HG02973 (cell line): Measurements from ENCODE around the gene TCERG1L.
"Not testable (repeated sequence)": the region's sequence is repeated elsewhere in the genome, so short reads cannot be mapped to it uniquely, and the experiment has no call there.

Source experiments
- ATAC-seq: cut with Tn5 transposase; IDR thresholded peaks from one replicate; pipeline ENCODE4 v1.9.1; 2021; ENCODE audit warnings: moderate library complexity; ENCODE audit not compliant: unreplicated experiment

The TCERG1L gene

DNA sequence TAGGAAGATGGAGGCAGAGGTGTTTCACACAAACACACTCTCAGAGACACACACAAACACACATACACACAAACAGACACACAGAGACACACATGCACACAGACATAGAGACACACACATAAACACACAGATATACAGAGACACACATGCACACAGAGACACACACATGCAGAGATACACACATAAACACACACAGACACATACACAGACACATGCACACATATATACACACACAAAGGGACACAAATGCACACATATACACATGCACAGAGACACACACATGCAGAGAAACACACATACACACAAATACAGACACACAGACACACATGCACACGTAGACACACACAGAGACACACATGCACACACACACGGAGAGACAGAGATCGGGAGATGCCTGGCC lies 163.3 kb downstream of the TCERG1L start:
- ATAC-seq, result no peak

DNA sequence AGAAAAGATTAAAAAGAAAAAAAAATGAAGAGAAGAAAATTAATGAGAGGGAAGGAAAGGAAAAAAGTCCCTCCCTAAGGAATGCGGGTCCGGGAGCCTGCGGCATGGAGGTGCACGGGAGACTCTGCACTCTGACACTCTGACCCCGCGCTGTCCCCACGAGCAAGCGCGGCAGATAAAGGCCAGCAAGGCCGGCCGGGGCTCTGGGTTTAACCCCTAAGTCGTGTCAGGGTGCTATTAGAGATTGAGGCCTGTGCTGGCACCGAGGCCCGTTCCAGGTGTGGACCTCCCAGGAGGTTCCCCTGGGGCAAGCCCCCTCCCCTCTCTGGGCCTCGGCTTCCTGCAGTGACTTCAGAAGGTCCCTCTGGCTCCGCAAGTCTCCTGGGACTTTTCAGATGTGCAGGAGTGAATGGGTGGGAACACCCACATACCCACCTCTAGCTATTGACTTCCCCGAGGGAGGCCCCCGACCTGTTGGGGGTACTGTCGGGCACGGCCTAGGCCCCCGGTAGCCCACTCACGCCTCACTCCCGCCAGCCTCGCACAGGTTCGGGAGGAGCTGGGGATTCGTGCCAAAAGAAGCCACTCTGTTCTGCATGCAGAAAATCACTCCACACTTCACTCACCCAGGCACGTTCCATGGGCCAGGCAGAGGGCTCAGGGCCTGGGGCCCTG lies 164.1 kb downstream of the TCERG1L start:
- ATAC-seq, result no peak

DNA sequence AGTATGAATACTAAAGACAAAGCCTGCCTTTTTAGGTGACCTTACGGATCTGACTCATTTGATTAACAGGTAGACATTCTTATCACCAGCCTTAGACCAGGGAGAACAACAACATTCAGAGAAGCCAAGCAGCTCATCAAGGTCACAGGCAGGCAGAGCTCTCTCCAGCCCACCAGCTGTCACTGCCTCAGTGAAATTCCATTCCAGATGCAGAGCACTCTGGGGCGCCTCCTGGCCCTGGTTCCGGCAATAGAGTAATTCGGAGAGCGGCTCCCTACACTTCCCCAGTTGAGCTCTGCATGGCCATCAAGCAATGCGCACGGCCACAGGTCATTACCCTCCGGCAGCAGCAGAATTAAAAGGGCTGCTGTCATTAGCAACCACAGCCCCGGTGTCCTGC lies 164.7 kb downstream of the TCERG1L start:
- ATAC-seq, result no peak

DNA sequence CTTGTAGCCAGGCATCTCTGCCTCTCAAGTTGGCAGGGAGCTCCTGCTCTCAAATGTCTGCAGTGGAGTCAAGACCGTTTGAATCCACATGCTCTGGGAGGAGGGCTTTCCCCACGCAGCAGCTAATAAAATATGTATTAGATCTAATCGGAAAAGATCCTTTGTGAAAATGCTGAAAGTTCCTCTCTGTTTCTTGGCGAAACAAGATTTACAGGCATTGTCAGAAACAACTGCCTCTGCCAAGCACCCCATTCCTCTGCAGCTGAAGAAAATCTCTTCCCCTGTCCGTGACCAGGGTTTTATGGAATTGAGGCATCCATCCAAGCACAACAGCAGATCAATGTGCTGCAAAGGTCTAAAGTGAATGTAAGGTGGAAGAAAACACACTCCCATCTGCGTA lies 165.8 kb downstream of the TCERG1L start:
- ATAC-seq, result no peak

DNA sequence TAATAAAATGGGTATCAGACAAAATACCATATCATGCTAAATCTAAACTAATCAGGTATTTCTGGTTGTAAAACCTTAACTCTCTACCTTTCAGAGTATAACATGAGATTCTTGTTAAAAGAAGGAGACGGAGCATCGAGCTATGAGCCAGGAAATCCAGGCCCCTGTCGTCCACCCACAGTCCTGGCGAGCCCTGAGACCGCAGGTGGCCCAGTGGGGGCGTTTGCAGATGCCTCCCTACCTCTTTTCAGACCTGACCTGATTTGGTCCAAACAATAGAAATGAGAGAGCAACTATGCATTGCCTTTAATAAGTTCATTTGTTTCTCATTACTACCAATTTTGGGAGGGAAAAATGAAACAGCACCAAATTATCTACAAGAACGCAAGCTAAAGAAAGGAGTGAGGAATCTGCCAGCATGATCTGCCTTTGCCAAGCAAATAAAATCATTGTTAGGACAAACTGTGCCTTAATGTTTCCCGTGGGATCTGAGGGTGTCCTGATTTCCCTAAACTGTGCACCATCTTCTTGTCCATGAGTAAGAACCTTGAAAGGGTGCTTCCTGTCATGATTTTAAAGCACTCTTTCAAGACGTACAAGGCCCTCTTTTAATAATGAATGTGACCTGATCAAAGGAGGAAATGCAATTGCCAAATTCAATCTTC lies 166.7 kb downstream of the TCERG1L start:
- ATAC-seq, result no peak

DNA sequence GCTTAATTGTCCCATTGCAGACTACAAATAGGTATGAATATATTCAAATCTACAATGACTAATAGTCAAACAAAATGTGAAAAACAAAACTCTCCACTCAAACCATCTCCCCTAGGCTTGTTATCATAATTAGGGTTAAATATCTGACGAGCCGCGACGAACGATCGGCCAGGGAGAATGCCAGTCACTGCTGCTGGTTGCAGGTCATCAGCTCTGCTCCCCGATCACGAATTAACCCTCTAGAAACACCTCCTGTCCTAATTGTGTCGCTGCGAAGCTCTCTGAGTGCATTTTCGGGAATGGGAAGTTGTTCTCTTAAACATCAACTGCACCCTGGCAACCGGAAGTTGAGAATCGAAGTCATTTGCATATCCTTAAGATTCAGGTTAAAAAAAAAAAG lies 167.3 kb downstream of the TCERG1L start:
- ATAC-seq, result no peak

DNA sequence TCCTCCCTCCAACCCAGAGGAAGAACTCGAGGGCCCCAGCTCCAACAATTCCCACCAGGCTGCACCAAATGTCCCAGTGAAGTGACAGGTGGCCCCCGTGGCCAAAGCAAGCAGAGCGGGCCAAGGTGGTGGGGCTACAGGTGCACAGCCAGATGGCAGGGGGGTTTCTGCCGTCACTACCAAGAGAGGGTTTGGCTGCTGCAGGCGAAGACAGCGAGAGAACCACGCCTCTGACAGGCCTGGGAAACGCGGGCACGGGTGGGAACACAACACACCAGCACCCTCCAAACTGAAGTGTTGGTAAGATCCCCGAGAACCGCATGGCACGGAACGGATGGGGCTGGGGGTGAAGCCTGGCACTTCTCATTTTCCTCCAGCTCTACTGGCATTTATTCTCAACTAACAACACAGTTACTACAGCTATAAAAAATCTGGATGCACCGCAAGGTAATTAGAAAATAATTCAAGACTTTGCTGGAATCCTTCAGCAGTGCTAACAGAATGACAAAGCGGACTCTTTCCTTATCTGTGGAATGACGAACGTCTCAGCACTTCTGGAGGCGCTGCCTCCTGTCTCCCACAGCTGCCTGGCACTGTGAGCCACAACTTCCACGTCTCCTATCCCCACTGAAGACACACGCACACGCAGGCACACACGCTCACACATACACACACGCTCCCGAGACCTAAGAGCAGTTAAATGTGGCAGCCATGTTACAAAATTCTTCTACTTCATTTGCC lies 167.9 kb downstream of the TCERG1L start:
- no peak for ATAC-seq

DNA sequence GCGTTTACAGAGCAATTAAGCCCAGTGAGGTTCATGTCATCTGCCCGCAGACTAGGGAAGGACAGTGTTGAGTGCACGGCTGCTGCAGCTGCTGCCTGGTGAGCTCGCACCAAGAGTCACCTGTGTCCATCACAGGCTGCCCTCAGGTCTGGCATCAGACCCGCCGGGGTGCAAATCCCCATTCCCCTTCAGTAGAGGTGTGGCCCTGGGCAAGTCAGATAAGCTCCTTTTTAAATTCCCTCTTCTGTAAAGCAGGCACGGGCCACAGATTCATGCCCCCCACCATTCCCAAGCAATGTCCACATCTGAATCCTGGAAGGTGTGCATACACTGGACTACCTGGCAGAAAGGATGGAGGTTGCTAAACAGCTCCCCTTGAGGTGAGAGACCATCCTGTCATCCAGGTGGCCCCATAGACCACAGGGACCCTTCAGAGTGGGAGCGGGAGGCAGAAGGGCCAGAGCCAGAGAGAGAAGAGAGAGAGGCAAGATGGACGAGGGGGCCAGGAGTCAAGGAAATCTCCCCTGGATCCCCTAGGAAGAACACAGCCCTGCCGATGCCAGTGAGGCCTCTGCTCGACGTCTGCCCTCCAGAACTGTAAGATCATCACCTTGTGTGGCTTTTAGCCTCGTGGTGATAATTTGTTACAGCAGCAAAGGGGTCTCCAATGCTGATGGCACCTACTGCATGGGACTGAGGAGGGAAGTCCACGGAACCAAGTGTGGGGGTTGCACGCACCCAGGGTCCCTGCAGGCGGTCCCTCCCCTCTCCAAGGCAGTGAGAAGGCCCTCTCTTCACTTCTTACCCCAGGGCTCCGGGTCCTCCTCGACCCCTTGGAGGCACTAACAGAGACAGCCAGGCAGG lies 168.8 kb downstream of the TCERG1L start:
- ATAC-seq, result no peak

DNA sequence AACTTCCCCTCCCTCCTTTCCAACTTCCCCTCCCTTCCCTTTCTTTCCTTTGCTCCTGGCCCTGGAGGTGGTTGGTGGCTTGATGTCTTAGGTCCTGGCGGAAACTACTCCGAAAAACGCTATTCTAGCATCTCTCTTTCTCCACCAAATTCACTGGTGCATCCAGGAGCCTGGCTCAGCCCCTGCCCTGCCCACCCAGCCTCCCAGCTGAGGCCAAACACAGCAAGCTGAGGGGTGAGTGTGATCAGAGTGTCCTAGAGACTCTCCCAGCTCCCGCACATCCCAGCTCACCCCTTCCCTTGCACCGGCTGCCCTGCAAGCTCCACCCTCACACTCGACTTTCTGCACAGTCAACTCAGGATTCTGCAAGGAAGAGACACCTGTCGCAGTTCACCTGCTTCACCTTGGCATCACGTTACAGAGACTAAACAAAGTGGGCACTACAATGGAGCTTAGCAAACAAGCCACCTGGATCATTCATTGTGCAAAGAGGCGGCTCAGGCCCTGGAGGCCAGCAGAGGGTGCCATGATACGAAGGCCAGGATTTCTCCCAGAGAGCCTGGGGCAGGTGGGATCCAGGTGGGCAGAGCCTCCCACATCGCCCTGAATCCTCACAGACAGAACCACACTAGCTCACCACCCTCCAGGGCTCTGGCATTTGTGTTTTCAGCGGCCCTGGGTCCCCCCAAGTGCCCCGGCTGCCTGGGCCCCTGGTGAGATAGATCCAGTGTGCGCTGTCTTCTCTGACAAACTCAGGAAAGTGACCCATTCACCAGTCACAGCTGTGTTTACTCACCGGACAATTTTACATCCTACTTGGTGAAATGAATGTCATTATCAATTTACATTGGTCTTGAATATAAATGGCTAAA lies 169.6 kb downstream of the TCERG1L start:
- ATAC-seq, result no peak

DNA sequence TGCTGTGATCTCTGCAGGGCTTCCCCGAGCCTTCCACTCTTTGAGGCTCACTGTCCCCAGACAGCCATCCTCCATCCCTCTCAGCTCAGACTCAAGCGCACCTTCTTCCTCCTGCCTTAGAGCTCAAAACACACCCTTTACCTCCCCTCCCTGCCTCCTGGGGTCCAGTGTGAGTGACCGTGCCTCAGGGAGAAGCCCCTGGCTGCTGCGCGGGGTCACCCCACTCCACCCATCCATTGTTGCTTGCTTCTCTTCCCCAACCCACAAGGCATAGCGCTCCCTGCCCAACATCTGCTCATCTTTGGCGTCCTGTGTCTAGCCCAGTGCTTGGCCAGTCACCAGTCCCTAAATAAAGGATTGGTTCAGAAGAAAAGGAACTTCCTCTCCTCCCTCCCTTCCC lies 170.3 kb downstream of the TCERG1L start:
- no peak for ATAC-seq

DNA sequence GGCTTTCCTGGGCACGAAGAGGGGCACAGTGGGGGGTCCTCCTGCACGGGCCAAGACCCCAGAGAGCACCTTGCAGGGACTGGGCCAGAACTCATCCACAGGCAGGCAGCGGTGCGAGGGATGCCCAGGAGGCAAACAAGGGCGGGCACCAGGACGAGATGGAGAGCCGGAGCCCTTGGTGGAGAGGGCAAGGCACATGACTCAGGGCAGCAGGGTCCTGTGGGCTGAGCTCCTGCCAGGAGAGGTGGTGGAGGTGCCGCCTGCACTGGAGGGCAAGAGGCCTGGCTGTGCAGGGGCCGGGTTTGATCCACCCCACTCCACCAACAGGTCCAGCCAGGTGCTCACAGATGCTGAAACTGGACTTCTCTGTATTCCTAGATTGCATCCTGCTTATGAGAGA lies 170.9 kb downstream of the TCERG1L start:
- ATAC-seq, result no peak

DNA sequence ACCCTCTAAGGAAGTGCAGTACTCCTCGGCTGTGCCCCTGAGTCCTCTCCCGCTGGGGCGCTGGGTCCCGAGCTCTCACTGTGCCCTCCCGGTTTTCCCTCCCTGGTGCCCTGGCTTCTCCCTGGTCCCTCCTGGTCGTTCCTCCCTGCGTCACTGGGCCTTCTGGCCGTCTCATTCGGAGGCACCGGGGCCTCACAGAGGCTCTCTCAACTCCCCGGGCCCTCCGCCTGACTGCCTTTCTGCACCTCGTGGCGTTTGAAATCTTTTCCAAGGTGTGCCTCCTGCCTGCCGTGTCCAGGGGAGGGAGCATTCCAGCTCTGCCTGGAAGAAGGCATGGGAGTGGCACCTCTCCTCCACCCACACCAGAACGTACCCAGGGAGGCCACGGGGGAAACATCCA lies 174.3 kb downstream of the TCERG1L start:
- ATAC-seq, result no peak

DNA sequence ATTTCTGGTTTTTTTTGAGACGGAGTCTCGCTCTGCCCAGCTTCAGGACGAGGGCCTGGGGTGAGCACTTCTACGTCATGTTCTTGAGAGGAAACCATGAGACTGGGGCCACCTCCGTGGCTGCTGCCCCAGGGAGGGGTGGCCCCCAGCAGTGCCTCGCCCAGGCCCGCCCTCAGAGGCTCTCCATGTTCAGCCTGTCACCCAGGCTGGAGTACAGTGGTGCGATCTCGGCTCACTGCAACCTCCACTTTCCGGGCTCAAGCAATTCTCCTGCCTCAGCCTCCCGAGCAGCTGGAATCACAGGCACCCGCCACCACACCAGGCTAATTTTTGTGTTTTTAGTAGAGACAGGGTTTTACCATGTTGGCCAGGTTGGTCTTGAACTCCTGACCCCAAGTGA lies 175.2 kb downstream of the TCERG1L start:
- ATAC-seq, result not testable (repeated sequence)

DNA sequence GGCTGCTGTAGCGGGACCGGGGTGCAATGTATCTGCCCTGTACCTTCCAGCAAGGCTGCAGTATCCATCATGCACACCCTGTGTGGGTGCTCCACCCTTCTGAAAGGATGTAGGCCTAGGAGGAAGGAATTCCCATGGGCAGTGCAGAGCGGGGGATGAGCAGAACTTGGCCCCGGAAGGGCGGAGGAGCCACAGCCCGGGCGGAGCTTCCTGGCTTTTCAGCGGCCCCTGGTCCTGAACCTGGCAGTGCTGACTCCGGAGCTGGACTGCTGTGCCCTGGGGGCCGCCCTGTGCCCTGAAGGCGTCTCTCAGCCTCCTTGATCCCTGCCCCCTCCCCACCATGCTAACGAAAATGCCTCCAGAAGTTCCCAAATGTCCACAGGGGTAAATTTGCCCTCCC lies 175.8 kb downstream of the TCERG1L start:
- ATAC-seq, result no peak

DNA sequence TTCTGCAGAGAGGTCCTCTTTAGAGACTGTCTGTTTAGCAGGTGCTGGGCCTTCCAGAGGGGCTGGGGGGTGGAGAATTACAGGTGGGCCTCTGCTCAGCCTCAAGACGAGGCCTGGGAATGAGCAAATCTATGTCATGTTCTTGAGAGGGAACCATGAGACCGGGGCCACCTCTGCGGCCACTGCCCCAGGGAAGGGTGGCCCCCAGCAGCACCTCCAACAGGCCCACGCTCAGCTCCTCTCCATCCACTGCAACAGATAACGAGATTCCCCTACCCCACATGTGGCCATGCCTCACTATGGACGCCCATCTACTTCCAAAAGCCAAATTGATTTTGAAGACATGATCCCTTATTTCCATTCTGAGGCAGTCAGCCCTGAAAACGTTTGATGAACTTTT lies 176.9 kb downstream of the TCERG1L start:
- ATAC-seq, result no peak

DNA sequence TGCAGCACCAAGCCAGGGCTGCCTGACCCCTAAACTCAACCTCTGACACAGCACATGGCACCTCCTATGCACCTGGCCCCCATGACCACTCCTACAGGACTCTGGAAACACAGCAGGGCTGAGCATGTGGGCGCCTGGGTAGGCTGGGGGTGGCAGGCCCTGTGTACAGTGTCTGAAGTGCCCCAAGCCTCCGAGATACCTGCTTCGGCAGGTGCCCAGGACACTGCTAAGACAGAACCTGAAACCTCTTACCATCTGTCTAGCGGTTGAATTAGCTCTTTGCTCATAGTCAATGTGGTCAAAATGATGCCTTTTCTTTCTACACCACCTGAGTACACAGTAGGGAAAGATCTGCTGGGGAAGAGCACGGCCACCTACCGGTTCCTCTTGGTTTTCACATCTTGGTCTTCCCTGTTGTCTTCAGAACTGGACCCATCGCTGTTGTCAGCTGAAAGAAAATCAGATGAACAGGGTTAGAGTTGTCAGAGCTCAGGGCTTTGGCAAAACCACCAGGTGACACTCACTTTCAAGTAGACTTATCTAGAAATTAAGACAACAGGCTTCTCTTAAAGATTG lies 177.4 kb downstream of the TCERG1L start:
- no peak for ATAC-seq

DNA sequence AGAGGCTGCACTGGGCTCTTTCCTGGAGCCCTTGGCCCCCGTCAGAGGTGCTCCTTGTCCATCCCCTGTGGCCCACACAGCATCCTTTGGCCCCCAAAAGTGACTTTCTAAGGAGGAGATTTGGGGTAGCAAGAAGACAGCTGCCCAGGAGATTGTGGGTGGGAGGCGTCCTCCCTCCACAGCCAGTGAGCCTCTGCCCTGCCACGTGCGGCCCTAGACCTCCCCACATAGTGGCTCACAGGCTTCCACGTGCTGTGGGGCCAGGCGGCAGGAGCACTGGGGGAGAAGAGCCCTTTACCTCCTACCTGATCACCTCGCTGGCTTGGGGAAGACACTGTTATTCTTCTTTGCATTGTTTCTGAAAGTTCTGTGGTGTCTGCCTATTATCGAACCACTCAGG lies 178.8 kb downstream of the TCERG1L start:
- ATAC-seq, result no peak

DNA sequence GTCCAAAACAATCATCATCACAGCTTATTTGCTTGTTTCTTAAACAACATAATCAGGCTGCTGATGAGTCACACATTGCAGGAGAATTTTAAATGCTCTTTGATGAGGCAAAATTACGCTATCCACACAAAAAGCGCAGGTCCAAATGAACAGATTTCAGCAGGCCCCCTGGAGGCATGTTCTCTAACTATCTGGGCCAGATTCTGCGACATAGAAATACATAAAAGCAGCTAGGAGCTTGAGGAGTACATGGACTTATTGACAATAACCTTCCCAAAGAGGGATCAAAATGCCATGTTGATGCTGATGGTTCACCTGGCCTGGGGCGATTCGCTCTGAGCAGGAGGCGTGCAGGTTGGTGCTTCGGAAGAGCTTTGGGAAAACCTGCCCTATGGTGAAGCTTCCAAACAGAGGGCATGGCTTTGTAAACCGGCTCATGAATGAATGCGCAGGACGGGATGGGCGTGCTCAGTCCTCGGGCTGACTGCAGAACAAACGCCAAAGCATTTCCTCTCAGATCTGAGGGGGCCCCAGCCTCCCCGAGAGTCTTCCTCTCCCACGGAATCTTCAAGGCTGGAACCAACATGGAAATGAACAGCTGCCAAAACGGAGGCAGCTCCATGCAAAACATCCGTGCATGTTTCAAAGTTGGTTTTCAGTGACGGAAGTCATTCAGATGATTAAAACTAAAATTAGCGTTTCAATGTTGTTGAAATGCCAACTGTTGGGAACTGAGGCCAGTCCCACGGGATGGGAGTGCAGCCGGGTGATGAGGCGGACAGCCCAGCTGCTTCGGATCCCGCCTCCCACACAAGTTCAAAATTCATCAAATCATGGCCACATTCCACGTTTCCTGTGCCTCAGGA lies 179.6 kb downstream of the TCERG1L start:
- ATAC-seq, result no peak

DNA sequence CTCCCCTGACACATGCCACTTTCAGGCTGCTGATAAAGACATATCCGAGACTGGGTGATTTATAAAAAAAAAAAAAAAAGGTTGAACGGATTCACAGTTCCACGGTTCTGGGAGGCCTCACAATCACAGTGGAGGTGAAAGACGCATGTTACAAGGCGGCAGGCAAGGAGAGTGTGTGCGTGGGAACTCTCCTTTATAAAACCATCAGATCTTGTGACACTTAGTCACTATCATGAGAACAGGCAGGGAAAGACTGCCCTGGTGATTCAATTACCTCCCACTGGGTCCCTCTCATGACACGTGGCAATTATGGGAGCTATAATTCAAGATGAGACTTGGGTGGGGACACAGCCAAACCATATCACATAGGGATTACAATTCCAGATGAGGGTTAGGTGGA lies 181.5 kb downstream of the TCERG1L start:
- no peak for ATAC-seq
